T-helper 2 cell treated with Interferon-gamma antibody and Interleukin-4, amounts not matched to agents 100 ng/mL and 5 ng/mL, for 36 hours (primary cell): ENCODE data around the gene PITPNM2. TPM values are rescaled to one million over a fixed set of nuclear protein-coding genes. Genes with fewer than 3 reads are reported as not detected.

Experiments
- intact Hi-C: fragments of 100-400 bp; cut with micrococcal nuclease; formaldehyde crosslinking; loops from one replicate; pipeline ENCODE4 v1.15.1; 2023
- total RNA-seq: library from RNA; stranded (reverse); gene quantifications from 2 replicates; pipeline ENCODE4 v1.2.3, GENCODE V29; 2022

Gene PITPNM2
- total RNA-seq, 1 donor from 2014 or later, result 12.9 TPM

DNA sequence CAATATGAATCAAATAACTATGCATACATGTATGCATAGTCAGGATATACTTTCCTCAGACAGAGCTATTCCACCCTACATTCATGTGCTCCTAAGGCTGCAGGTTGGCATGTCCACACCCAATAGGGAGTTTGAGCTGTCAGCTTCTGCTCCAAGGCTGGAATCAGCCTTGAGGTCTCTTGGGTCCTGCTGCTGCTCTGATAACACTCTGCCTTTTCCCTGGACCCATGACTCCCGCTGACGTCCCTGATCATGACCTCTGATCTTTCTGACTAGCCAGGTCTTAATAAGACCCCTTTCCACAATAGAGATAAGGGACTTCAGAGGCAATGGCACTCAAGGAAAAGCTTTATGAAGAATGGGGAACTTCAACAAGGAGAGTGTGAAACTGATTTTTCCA is 5.7 kb downstream of the PITPNM2 start:
- intact Hi-C loops, result no loop called here

DNA sequence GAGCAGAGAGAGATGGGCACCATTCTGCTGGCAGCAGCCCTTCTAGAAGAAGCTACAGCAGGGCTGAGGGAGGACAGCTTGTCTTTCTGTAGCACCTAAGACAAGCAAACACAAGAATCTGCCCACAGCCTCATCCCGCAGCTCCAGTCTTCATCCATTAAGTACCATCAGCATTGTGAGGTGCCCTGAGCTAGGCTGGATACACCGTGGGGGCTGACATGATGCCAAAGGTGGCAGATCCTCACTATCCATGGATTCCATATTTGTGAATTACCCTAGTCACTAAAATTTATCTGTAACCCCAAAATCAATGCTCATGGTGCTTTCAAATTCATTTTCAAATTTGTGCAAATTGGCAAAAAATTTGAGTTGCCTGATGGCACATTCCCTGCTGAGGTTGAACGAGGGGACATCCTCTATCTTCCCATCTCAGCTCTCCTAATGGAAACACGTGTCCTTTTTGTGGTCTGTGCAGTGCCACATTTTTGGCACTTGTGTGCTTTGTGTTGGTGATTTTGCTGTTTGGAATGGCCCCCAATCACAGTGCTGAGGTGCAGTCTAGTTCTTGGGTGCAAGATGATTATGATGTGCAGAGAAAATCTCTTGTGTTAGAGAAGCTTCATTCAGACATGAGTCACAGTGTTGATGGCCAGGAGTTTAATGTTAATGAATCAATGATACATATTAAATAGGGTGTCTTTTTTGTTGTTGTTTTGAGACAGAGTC is 7.0 kb downstream of the PITPNM2 start:
- intact Hi-C loops, result no loop called here

GRCh38 chr12:123142921-123143735 is 7.8 kb downstream of the PITPNM2 start:
- intact Hi-C loops, result no loop called here

- intact Hi-C loops, result no loop called here
These were observed 8.4 kb downstream of the PITPNM2 start for GRCh38 chr12:123142518-123142840.

- intact Hi-C loops, result no loop called here
These were observed 9.0 kb downstream of the PITPNM2 start for GRCh38 chr12:123141615-123142517.

DNA sequence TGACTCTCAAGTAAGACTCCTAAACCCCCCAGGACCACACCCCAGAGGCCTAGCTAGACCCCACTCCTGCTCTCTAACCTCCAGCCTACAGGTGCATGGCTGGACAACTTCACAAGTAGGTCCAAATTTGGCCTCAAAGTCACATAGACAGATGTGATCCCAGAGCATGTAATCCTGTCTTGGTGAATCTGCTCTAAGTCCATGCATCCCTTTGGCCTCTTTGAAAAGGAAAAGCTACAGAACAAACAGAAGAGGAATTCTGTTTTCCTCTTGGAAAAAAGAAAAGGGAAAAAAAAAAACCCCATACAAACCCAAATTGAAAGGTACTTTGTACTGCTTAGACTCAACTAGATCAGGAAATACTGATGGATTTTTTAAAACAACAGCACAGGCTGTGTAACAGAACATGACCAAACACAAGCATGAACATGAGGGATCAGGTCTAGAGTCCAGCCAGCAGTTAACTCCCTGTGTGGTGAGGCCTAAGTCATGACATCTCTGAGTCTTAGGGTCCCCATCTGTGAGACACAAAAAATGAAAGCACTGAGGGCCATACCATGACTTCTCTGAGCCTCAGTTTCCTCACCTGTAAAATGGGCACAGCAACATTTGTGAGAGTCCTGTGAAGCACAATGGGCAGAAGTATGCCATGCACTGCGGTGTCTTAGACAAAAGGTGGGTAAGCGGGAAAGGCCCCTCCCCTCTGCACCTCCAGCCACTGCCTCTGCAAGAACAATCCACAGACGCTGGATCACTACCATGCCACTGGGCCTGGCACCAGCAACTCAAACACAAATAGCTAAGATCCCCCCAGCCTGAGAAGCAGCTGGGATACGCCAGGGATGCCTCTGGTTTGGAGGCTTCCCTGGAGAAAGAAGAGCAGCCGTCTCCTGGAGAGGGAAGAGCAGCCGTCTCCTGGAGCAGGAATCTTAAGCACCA is 9.9 kb downstream of the PITPNM2 start:
- intact Hi-C loops, result no loop called here

GRCh38 chr12:123139926-123140675 is 10.8 kb downstream of the PITPNM2 start:
- intact Hi-C loops, result no loop called here

GRCh38 chr12:123135688-123136087 is 15.2 kb downstream of the PITPNM2 start:
- intact Hi-C loops, result no loop called here

DNA sequence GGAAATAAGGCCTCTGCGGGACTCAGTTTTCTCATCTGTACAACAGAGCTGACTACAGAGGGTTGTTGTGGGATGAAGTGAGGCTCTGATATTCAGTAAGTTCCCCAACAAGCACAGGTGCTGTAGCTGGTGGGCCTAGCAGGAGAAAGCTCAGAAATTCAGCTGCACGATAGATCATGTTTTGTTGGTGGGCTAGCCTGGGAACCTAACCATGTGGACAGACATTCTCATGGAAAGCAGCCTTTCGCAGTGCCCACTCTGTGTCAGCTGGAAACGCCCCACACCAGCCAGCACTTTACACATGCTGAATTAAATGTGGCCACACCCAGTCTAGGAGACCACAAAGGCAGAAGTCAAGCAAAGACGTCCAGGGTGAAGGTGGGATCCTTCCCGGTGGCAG is 16.1 kb downstream of the PITPNM2 start:
- intact Hi-C loops, result no loop called here

GRCh38 chr12:123134271-123134671 is 16.6 kb downstream of the PITPNM2 start:
- intact Hi-C loops, result no loop called here

DNA sequence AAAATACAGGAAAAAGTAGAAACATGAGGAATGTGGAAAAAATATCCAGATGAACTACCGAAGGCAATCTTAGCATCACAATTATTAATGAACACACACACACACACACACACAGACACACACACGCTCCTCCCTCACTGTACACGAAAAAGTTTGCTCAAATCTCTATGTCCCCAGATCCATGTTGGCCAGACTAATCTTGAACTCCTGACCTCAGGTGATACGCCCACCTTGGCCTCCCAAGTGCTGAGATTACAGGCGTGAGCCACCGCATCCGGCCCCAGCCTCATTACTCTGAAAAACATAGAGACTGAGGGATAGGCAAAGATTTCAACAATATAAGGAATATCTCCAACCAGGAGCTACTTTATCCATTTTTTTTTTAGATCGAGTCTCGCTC is 17.2 kb downstream of the PITPNM2 start:
- intact Hi-C loops, result no loop called here

DNA sequence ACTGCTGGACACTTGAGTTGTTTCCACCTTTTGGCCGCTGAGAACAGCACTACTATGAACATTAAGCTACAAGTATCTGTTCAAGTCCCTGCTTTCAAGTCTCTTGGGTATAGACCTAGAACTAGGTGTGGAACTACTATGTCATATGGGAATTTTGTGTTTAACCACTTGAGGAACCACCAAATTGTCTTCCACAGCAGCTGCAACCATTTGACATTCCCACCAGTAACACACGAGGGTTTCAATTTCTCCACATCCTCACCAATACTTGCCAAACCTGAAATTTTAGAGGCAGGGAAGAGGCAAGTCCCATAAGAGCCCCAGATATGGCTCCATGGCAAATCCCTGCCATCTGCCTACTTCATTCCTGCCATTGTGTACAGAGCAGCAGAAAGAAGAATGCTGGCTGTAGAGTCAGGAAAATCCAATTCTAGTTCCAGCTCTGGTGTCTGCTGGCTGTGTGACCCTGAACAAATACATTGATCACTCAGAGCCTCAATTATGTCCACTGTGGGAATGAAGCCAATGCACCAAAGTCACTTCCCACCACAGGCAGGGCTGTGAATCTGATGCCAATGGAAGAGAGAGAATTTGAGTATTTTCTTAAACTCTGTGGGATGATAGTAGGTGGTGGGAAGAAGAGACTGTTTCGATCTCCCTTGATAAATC is 17.8 kb downstream of the PITPNM2 start:
- intact Hi-C loops, result no loop called here

DNA sequence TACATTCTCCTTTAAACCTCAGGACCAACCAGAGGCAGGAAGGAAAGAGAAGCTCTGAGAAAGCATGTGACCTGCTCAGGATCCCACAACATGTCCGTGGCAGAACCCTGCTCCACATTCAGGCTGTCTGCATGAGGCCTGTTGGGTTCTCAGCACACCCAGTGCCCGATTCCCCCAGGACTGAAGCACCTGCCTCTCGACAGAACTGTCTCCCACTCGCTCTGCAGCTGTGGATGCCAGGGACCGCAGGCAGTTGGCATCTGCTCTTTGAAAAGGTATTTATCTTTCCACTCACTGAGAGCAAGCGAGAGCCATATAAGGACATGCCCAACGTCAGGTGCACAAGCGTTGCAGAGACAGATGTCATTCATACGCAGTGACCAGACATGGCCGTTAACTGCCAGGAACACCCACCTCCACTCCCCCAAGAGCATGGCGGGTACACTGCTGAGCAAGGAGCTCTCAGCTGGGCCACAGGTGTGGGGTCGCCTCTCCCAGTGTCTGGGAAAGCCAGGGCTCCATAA is 18.9 kb downstream of the PITPNM2 start:
- intact Hi-C loops, result no loop called here

DNA sequence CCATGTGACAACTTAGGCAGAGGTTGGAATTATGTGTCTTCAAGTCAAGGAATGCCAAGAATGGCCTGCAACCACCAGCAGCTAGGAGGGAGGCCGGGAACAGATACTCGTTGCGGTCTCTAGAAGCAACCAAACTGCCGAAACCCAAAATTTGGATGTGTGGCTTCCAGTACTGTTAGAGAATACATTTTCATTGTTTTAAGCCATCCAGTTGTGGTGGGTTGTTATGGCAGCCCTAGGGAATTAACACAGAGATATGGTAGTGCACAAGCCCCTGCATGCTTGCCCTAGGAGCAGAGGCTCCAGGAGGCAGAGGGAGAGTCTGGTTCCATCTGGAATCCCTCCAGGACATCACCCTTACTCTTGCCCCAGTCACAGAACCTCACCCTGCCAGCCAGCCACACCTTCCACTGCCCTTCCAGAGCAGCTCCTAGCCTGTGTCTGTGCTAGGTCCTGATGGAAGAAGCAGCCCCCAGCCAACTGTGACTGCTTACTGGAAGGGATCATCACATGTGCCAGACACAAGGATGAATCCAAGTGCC is 19.5 kb downstream of the PITPNM2 start:
- intact Hi-C loops, result no loop called here

DNA sequence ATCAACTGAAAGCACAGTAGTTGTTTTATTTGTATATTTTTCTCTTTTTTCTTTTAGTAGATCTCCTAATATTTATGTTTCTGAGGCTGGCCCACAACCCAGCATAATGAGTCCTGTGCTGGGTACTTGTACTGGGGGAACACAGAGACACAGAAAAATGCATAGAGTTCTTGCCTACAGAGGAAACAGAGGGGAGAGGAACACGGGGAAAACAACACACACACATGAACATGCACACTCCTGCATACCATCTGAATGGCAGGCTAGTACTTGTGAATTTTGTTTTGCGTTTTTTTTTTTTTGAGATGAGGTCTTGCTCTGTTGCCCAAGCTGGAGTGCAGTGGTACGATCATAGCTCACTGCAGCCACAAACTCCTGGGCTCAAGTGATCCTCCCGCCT is 21.3 kb downstream of the PITPNM2 start:
- intact Hi-C loops, result no loop called here

DNA sequence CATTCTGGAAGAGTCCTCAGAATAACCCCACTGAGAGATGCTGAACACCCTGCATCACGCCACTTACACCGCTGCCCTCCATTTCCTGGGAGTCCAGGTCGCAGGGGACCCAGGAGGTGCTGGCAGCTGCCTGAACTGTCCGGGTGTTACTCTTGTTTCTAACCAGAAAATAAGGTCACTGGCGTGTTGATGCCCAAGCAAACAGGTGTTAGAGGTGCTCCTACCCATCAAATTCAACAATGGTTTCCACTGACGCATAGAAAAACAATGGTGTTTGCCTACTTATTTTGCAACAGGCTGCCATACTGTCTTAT is 23.8 kb downstream of the PITPNM2 start:
- intact Hi-C loops, result no loop called here

DNA sequence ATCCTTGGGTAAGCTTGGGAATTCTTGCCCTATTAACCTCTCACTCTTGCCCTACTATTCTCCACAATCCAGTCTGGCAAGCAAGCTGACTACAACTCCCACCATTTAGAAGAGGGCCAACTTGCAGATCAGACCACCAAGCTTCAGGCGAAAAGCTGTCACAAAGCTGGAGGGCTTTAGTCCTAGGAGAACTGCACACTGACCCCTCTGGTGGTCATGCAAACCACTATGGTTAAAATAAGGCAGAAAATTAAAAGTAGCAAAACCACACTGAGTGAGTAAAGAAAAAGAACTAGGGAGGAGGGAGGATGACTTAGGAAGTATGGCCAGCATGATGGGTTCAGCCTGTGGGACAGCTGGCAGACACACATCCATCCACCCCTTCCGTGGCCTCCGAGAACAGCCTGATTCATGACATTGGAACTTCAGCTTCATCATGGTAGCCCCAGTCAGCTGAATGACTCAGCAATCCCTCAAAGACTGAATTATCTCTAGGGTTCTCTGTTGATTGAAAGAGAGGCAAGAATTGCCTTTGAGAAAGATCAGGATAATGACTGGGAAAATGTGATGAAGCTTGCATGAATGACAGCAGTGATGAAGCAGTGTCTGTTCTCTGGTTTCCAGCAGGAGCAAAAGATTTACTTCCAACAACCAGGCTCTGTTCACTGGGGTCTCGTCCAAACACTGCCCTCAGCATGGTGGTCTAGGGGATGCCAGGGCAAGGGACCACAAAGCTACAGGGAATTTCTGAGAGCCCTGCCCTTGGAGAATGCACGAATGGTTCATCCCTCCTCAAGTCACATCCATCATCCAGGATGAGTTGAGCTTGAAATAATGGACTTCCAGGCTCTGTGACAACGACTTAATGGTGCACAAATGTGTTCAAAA is 24.4 kb downstream of the PITPNM2 start:
- intact Hi-C loops, result no loop called here

- intact Hi-C loops, result no loop called here
These were observed 28.3 kb downstream of the PITPNM2 start for GRCh38 chr12:123122626-123123025.
